Mucosa of rectum (tissue), 2 donors: ENCODE measurements around the gene CEP85L.
A peak's percentile ranks its signal among the peaks of the same experiment; 100 is the strongest.

ENCODE experiments used
- H3K27ac ChIP-seq, 2 donors: one replicate each; pipeline ENCODE4 v1.7.0; 2013; ENCODE audit warnings: inconsistent platforms in 2 of 2, low read depth in 2 of 2, low read length in 2 of 2
- H3K27me3 ChIP-seq, 2 donors: one replicate each; pipeline ENCODE4 v1.7.0; 2013; ENCODE audit warnings: low read length in 2 of 2; ENCODE audit not compliant: control insufficient read depth in 2 of 2, insufficient read depth in 2 of 2
- H3K36me3 ChIP-seq, 2 donors: one replicate each; pipeline ENCODE4 v1.7.0; 2013; ENCODE audit warnings: low read length in 2 of 2; ENCODE audit not compliant: control insufficient read depth in 2 of 2, insufficient read depth in 2 of 2
- H3K4me1 ChIP-seq, 2 donors: one replicate each; pipeline ENCODE4 v1.7.0; 2013; ENCODE audit warnings: low read length in 2 of 2, mild to moderate bottlenecking in 1 of 2; ENCODE audit not compliant: control insufficient read depth in 2 of 2, insufficient read depth in 2 of 2
- H3K4me3 ChIP-seq, 2 donors: one replicate each; pipeline ENCODE4 v1.7.0; 2013; ENCODE audit warnings: low read length in 2 of 2
- H3K9ac ChIP-seq, 2 donors: one replicate each; pipeline ENCODE4 v1.7.0; 2013; ENCODE audit warnings: low read length in 2 of 2, low read depth in 1 of 2, mild to moderate bottlenecking in 1 of 2
- H3K9me3 ChIP-seq, 2 donors: one replicate each; pipeline ENCODE4 v1.7.0; 2013; ENCODE audit warnings: low read length in 2 of 2; ENCODE audit not compliant: control insufficient read depth in 2 of 2
- donor health status: healthy.
- donor health status: Normal muscosa, but diverticular disease.

The CEP85L gene

GRCh38 chr6:118546164-118546879, 105.1 kb downstream of the CEP85L start:
- no peaks in the 10 kb centered on the region for H3K9me3 ChIP-seq
- H3K4me3 ChIP-seq, result no peak overlapping the region
- peak overlapping the region in 1 of 2 donors; percentile 34 for H3K27ac ChIP-seq

GRCh38 chr6:118544105-118544504, 107.3 kb downstream of the CEP85L start:
- H3K4me3 ChIP-seq, result no peak overlapping the region

More at GRCh38 chr6:118546164-118546879, 105.1 kb downstream of the CEP85L start:
- no peak overlapping the region for H3K9ac ChIP-seq
- H3K4me1 ChIP-seq, result no peaks in the 10 kb centered on the region
- H3K27me3 ChIP-seq, result no peaks in the 10 kb centered on the region
- H3K36me3 ChIP-seq, result no peaks in the 10 kb centered on the region

GRCh38 chr6:118542184-118542952, 109.0 kb downstream of the CEP85L start:
- Histone ChIP-seq H3K9ac (no peak overlapping the region), H3K27me3 (no peaks in the 10 kb centered on the region), H3K9me3 (no peaks in the 10 kb centered on the region), H3K4me3 (no peak overlapping the region), H3K4me1 (no peaks in the 10 kb centered on the region), H3K36me3 (no peaks in the 10 kb centered on the region), H3K27ac (no peak overlapping the region)

More at GRCh38 chr6:118544105-118544504, 107.3 kb downstream of the CEP85L start:
- H3K9me3 ChIP-seq, result no peaks in the 10 kb centered on the region
- H3K27ac ChIP-seq, result no peak overlapping the region
- H3K4me1 ChIP-seq, result no peaks in the 10 kb centered on the region
- no peak overlapping the region for H3K9ac ChIP-seq
- H3K27me3 ChIP-seq, result no peaks in the 10 kb centered on the region
- H3K36me3 ChIP-seq, result no peaks in the 10 kb centered on the region

GRCh38 chr6:118537574-118537973, 113.8 kb downstream of the CEP85L start:
- no peak overlapping the region for H3K9ac ChIP-seq
- H3K4me1 ChIP-seq, result no peaks in the 10 kb centered on the region
- no peaks in the 10 kb centered on the region for H3K9me3 ChIP-seq
- H3K27ac ChIP-seq, result no peak overlapping the region
- H3K4me3 ChIP-seq, result no peak overlapping the region
- no peaks in the 10 kb centered on the region for H3K27me3 ChIP-seq
- no peaks in the 10 kb centered on the region for H3K36me3 ChIP-seq

GRCh38 chr6:118536478-118536877, 114.9 kb downstream of the CEP85L start:
- H3K27ac ChIP-seq, result no peak overlapping the region
- H3K36me3 ChIP-seq, result no peaks in the 10 kb centered on the region
- no peaks in the 10 kb centered on the region for H3K9me3 ChIP-seq
- H3K27me3 ChIP-seq, result no peaks in the 10 kb centered on the region
- no peak overlapping the region for H3K4me3 ChIP-seq
- H3K4me1 ChIP-seq, result no peaks in the 10 kb centered on the region
- H3K9ac ChIP-seq, result no peak overlapping the region

- H3K9me3 ChIP-seq, result no peaks in the 10 kb centered on the region
- no peaks in the 10 kb centered on the region for H3K36me3 ChIP-seq
- H3K9ac ChIP-seq, result no peak overlapping the region
- no peak overlapping the region for H3K4me3 ChIP-seq
- no peaks in the 10 kb centered on the region for H3K4me1 ChIP-seq
- no peaks in the 10 kb centered on the region for H3K27me3 ChIP-seq
- no peak overlapping the region for H3K27ac ChIP-seq
These were observed 116.1 kb downstream of the CEP85L start for GRCh38 chr6:118535176-118535844.

GRCh38 chr6:118530942-118531341, 120.4 kb downstream of the CEP85L start:
- no peaks in the 10 kb centered on the region for H3K36me3 ChIP-seq
- no peaks in the 10 kb centered on the region for H3K4me1 ChIP-seq
- H3K4me3 ChIP-seq, result no peak overlapping the region
- H3K27me3 ChIP-seq, result no peaks in the 10 kb centered on the region
- H3K27ac ChIP-seq, result no peak overlapping the region
- no peak overlapping the region for H3K9ac ChIP-seq
- H3K9me3 ChIP-seq, result no peaks in the 10 kb centered on the region

GRCh38 chr6:118529756-118530155, 121.6 kb downstream of the CEP85L start:
- no peaks in the 10 kb centered on the region for H3K36me3 ChIP-seq
- H3K4me3 ChIP-seq, result no peak overlapping the region
- no peaks in the 10 kb centered on the region for H3K9me3 ChIP-seq
- H3K27me3 ChIP-seq, result no peaks in the 10 kb centered on the region
- no peak overlapping the region for H3K9ac ChIP-seq
- H3K27ac ChIP-seq, result no peak overlapping the region
- H3K4me1 ChIP-seq, result no peaks in the 10 kb centered on the region

GRCh38 chr6:118528129-118528528, 123.3 kb downstream of the CEP85L start:
- no peak overlapping the region for H3K4me3 ChIP-seq
- no peak overlapping the region for H3K9ac ChIP-seq
- H3K27me3 ChIP-seq, result no peaks in the 10 kb centered on the region
- H3K9me3 ChIP-seq, result no peaks in the 10 kb centered on the region
- no peak overlapping the region for H3K27ac ChIP-seq
- no peaks in the 10 kb centered on the region for H3K36me3 ChIP-seq
- H3K4me1 ChIP-seq, result no peaks in the 10 kb centered on the region
